Muscle of leg (tissue), 11 donors: ENCODE measurements around the gene CYFIP1. TPM values are rescaled to one million over a fixed set of nuclear protein-coding genes. Genes with fewer than 3 reads are reported as not detected.

Source experiments
- DNase-seq: peaks from one replicate; pipeline ENCODE4 v3.0.0; 2013
- H3K27ac ChIP-seq: one replicate; pipeline ENCODE4 v1.5.1; 2013; ENCODE audit warnings: mild to moderate bottlenecking, low read length, control low read depth
- H3K27me3 ChIP-seq: one replicate; pipeline ENCODE4 v1.6.1; 2013; ENCODE audit warnings: low read length; ENCODE audit not compliant: control insufficient read depth, insufficient read depth
- H3K36me3 ChIP-seq: one replicate; pipeline ENCODE4 v1.6.1; 2013; ENCODE audit warnings: low read length; ENCODE audit not compliant: control insufficient read depth, insufficient read depth
- H3K4me1 ChIP-seq: one replicate; pipeline ENCODE4 v1.6.1; 2013; ENCODE audit warnings: low read length; ENCODE audit not compliant: control insufficient read depth, insufficient read depth
- H3K4me3 ChIP-seq: one replicate; pipeline ENCODE4 v1.5.1; 2013; ENCODE audit warnings: low read length, control low read depth
- H3K9me3 ChIP-seq: replicated peaks from 2 replicates; pipeline ENCODE4 v1.6.1; 2013; ENCODE audit warnings: low read depth, low read length; ENCODE audit not compliant: control insufficient read depth
- WGBS: methylation state at CpG from one replicate; pipeline ENCODE4 v1.1.5; 2013; ENCODE audit warnings: missing lambda C conversion rate; ENCODE audit not compliant: insufficient coverage; 5-methylcytosine and 5-hydroxymethylcytosine counted together
- polyA plus RNA-seq, 8 donors: library from polyadenylated mRNA; unstranded; fragments of 120-200 nt; gene quantifications; one replicate each; pipeline versions ENCODE4 v1.2.1 to v1.2.3, GENCODE V29; 2013; ENCODE audit warnings: inconsistent platforms in 1 of 8, low replicate concordance in 1 of 8; ENCODE audit not compliant: insufficient read length in 8 of 8, insufficient read depth in 1 of 8
- total RNA-seq: library from RNA; stranded (reverse); fragments of 120-200 nt; gene quantifications from one replicate; pipeline ENCODE4 v1.2.4, GENCODE V29; 2013

Gene CYFIP1
- total and polyA plus RNA-seq, 9 donors = 46.4 to 75.3 (median 61.0) TPM

DNA sequence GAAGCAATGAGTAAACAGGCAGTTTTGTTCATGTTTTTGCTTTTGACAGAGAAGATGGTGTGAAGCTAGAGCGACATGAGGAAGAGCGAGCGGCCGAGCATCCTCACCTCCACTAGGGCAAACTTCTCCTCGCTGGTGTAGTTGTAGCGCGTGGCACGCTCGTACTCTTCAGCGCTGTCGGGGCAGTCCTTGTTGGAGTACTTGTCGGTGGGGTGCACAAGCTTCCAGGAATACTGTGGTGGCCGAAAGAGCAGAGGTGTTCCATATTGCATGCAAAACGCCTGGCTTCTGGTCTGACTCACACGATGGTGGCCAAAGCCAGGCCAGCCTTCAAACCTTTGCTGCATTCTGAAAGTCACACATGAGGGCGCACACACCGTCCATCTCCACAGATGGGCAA lies 54.3 kb downstream of the CYFIP1 start:
- peaks cover 39% of the 10 kb centered on the region for H3K36me3 ChIP-seq

GRCh38 chr15:22922003-22922402 lies 58.2 kb downstream of the CYFIP1 start:
- Histone ChIP-seq H3K4me1 (no peaks in the 10 kb centered on the region), H3K36me3 (peaks cover 50% of the 10 kb centered on the region), H3K9me3 (no peaks in the 10 kb centered on the region), H3K27ac (no peak overlapping the region), H3K27me3 (no peaks in the 10 kb centered on the region), H3K4me3 (no peak overlapping the region)
- no peak for DNase-seq
- WGBS = 87% methylated on average over 4 of the region's 5 CpGs

More for the DNA sequence above, 54.3 kb downstream of the CYFIP1 start:
- Histone ChIP-seq H3K4me3 (no peak overlapping the region), H3K27me3 (no peaks in the 10 kb centered on the region), H3K27ac (no peak overlapping the region), H3K9me3 (no peaks in the 10 kb centered on the region), H3K4me1 (no peaks in the 10 kb centered on the region)
- no peak for DNase-seq
- WGBS = 95% methylated on average over 12 of the region's 17 CpGs

- no peaks in the 10 kb centered on the region for H3K9me3 ChIP-seq
- H3K36me3 ChIP-seq = peaks cover 60% of the 10 kb centered on the region
- no peaks in the 10 kb centered on the region for H3K27me3 ChIP-seq
- no peak overlapping the region for H3K4me3 ChIP-seq
- DNase-seq = no peak
- H3K4me1 ChIP-seq = no peaks in the 10 kb centered on the region
- no peak overlapping the region for H3K27ac ChIP-seq
- WGBS = no CpG with 5 or more reads among the region's 3 CpGs
Measured at GRCh38 chr15:22919171-22919570, 61.0 kb downstream of the CYFIP1 start.

DNA sequence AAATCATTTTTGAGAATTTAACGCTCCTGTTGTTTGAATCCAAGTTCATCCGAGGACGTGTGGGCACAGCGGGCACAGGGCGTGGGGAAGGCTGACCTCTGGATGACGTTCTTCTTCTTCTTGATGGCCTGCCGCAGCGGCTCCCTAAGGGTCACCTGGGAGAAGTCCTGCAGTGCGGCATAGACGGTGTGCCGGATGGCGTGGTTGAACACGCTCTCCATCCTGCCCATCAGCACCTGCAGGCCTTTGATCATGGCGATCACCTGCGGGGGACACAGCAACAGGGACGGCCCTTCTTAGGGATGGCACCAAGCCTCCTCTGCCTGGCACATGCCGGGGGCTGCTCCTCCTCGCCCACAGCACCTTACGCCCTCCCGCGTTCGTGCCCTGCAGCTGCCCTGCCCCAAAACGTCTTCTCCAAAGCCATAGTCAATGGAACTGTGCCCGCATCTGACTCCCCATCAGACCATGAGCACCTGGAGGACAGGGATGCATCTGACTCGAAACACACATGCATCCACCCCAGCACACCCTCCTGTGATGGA lies 61.5 kb downstream of the CYFIP1 start:
- no peaks in the 10 kb centered on the region for H3K9me3 ChIP-seq
- WGBS = 97% methylated on average over 21 of the region's 25 CpGs
- H3K27ac ChIP-seq = no peak overlapping the region
- H3K27me3 ChIP-seq = no peaks in the 10 kb centered on the region
- DNase-seq = no peak
- no peaks in the 10 kb centered on the region for H3K4me1 ChIP-seq
- H3K4me3 ChIP-seq = no peak overlapping the region
- H3K36me3 ChIP-seq = peaks cover 64% of the 10 kb centered on the region

- WGBS = no CpG with 5 or more reads among the region's 9 CpGs
- Histone ChIP-seq H3K27ac (no peak overlapping the region), H3K4me3 (no peak overlapping the region), H3K36me3 (peaks cover 61% of the 10 kb centered on the region), H3K27me3 (no peaks in the 10 kb centered on the region), H3K9me3 (no peaks in the 10 kb centered on the region), H3K4me1 (no peaks in the 10 kb centered on the region)
- no peak for DNase-seq
Measured at GRCh38 chr15:22918056-22918455, 62.1 kb downstream of the CYFIP1 start.

- Histone ChIP-seq H3K36me3 (peaks cover 65% of the 10 kb centered on the region), H3K4me1 (no peaks in the 10 kb centered on the region), H3K27ac (no peak overlapping the region), H3K27me3 (no peaks in the 10 kb centered on the region), H3K9me3 (no peaks in the 10 kb centered on the region), H3K4me3 (no peak overlapping the region)
- DNase-seq = no peak
- 92% methylated on average over 13 of the region's 18 CpGs for WGBS
Measured at GRCh38 chr15:22917556-22917955, 62.6 kb downstream of the CYFIP1 start.

DNA sequence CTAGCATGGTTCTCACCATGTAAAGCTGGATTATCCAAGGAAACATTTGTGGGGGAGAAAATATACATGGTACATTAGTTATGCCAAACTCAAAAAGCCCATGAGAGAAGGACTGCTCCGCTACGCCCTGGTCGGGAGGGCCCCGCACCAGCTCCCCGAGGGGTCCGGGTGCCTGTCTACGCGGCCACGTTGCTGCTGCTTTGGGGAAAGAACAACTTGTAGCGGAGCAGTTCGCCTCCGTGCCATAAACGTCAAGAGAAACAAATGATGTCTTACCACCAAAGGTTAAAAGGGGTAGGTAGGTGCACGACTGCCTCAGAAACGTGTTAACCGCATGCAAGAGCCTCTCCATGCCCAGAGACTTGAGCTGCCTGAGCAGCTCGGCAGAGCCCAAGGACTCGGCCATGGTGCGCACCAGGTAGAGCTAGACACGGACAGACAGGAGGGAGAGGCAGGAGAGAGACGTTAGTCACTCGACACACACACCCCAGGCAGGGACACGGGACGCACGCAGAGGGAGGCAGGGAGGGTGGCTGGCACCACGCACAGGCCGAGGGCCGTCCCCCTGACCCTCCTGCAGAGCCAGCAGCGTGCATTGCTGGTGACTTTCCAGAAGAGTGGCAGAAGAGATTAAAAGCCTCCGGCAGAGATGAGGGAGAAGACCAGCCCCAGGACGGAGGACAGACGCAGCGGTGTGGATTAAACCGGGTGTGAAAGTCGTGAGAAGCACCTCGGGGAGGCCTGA lies 63.4 kb downstream of the CYFIP1 start:
- Histone ChIP-seq H3K36me3 (peaks cover 65% of the 10 kb centered on the region), H3K9me3 (no peaks in the 10 kb centered on the region), H3K27me3 (no peaks in the 10 kb centered on the region), H3K4me1 (no peaks in the 10 kb centered on the region), H3K4me3 (no peak overlapping the region), H3K27ac (no peak overlapping the region)
- no peak for DNase-seq
- 89% methylated on average over 36 of the region's 36 CpGs for WGBS

GRCh38 chr15:22915866-22916515 lies 64.2 kb downstream of the CYFIP1 start:
- Histone ChIP-seq H3K36me3 (peaks cover 73% of the 10 kb centered on the region), H3K27ac (no peak overlapping the region), H3K4me3 (no peak overlapping the region), H3K9me3 (no peaks in the 10 kb centered on the region), H3K27me3 (no peaks in the 10 kb centered on the region), H3K4me1 (no peaks in the 10 kb centered on the region)
- no peak for DNase-seq
- 94% methylated on average over 23 of the region's 25 CpGs for WGBS

DNA sequence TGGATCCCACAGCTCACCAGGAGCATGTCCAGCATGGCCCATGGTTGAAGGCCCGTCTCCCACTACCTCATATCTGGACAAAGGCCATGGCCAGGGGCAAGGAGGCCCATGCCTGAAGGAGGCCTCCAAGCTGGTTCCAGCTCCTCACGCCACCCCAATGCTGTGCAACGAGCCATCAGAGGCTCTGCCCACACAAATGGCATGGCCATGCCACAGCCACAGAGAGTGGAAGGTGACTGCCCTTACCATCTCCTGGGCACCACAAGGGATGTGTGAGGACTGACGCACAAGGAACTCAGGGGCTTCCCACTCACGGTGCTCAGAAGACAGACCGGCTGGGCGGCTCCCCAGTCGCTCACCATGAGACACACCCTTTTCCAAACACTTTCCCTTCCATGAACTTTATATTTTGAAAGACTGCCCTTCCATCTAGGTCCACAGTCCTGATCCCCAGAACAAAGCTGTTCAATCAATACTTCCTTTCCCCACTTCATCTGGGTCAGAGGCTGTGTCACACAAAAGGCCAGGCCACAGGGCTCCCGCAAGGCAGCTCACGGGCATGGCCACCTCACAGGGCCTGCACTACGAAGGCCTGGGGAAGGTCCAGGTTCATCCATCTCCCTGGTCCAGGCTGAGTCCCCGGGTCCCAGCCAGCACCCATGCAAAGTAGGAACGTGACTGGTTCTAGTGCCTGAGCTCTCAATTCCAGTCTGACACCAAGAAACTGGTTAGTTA lies 66.4 kb downstream of the CYFIP1 start:
- H3K9me3 ChIP-seq = no peaks in the 10 kb centered on the region
- 91% methylated on average over 10 of the region's 13 CpGs for WGBS
- H3K27ac ChIP-seq = no peak overlapping the region
- H3K4me3 ChIP-seq = no peak overlapping the region
- no peak for DNase-seq
- no peaks in the 10 kb centered on the region for H3K27me3 ChIP-seq
- peaks cover 84% of the 10 kb centered on the region for H3K36me3 ChIP-seq
- H3K4me1 ChIP-seq = no peaks in the 10 kb centered on the region

DNA sequence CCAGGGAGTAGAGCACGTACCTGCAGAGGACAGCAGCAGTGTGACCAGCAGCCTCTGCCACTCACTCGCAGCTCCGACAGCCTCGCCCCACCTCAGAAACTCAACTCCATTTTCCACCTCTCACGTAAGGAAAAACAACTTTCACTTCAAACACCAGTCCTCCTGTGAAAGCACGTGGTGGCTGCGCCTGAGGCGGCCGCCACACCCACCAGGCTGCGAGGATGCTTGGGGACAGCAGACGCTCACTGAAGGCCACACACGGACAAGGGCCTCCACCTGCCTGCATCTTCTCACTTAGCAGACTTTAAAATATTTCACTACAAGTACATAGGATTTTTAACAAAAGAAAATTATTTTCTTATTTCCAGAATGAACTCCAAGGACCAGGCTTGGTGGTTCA lies 67.9 kb downstream of the CYFIP1 start:
- no peaks in the 10 kb centered on the region for H3K9me3 ChIP-seq
- peaks cover 84% of the 10 kb centered on the region for H3K36me3 ChIP-seq
- H3K4me1 ChIP-seq = no peaks in the 10 kb centered on the region
- no peaks in the 10 kb centered on the region for H3K27me3 ChIP-seq
- no peak overlapping the region for H3K27ac ChIP-seq
- DNase-seq = no peak
- WGBS = 92% methylated on average over 11 of the region's 12 CpGs
- H3K4me3 ChIP-seq = no peak overlapping the region
